ENCODE results near the gene NANOG.
"Not testable (repeated sequence)": the region's sequence is repeated elsewhere in the genome, so short reads cannot be mapped to it uniquely, and the experiment has no call there.

Gene NANOG

GRCh38 chr12:7839848-7840247 is 50.6 kb downstream of the NANOG start:
- H3K4me3 ChIP-seq (ENCODE audit: low read depth in 1 of 2, low read length in 2 of 2); H3K27me3 ChIP-seq (ENCODE audit: low read depth, low read length); H3K9me3 ChIP-seq (ENCODE audit: control insufficient read depth in 1 of 2, low read length in 2 of 2); H3K36me3 ChIP-seq (ENCODE audit: control insufficient read depth in 1 of 2, insufficient read depth in 2 of 2, low read length in 2 of 2); H3K4me1 ChIP-seq (ENCODE audit: control insufficient read depth in 1 of 2, insufficient read depth in 2 of 2, low read length in 2 of 2); H3K27ac ChIP-seq (ENCODE audit: low read length): not testable (repeated sequence)

GRCh38 chr12:7842444-7842843 is 53.2 kb downstream of the NANOG start:
- H3K36me3 ChIP-seq (ENCODE audit: control insufficient read depth in 1 of 2, insufficient read depth in 2 of 2, low read length in 2 of 2); H3K27me3 ChIP-seq (ENCODE audit: low read depth, low read length); H3K4me3 ChIP-seq (ENCODE audit: low read depth in 1 of 2, low read length in 2 of 2); H3K9me3 ChIP-seq (ENCODE audit: control insufficient read depth in 1 of 2, low read length in 2 of 2); H3K4me1 ChIP-seq (ENCODE audit: control insufficient read depth in 1 of 2, insufficient read depth in 2 of 2, low read length in 2 of 2); H3K27ac ChIP-seq (ENCODE audit: low read length): not testable (repeated sequence)

DNA sequence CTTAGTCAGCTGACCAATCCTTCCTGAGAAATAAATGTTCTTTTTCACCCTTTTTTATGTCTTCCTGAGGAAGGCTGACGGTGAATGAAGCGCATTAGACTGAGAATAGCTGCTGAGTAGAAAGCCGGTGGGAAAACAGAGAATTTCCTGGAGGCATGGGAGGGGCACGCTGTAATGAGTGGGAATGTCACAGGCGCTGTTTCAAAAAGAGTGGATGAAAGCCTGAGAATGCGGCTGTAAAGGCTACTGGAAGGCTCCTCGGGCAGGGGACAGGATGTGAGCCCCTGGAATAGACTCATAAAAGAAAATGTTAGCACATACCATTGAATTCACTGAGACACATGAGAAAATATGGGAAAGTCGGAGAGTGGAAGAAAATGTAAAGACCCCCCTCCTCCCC is 53.9 kb downstream of the NANOG start:
- H3K27ac ChIP-seq (ENCODE audit: low read length); H3K27me3 ChIP-seq (ENCODE audit: low read depth, low read length); H3K36me3 ChIP-seq (ENCODE audit: control insufficient read depth in 1 of 2, insufficient read depth in 2 of 2, low read length in 2 of 2); H3K9me3 ChIP-seq (ENCODE audit: control insufficient read depth in 1 of 2, low read length in 2 of 2); H3K4me3 ChIP-seq (ENCODE audit: low read depth in 1 of 2, low read length in 2 of 2); H3K4me1 ChIP-seq (ENCODE audit: control insufficient read depth in 1 of 2, insufficient read depth in 2 of 2, low read length in 2 of 2): not testable (repeated sequence)

DNA sequence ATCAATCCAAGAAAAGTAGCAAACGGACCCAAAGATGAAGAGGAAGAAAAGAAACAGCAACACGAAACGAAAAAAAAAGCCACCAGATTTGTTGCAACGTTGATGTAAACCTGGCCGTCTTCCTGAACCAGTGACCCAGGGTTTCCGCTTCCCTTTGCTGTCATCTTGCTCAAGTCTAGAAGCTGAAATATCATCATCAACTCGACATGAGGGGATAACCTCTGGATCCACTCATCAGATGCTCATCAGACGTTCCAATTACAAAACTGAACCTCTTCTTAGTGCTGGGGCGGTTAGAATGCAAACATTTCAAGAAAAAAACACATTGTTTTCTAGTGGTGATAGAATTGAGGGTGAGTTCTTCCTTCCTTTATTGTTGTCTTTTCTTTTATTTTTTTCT is 54.4 kb downstream of the NANOG start:
- H3K9me3 ChIP-seq (ENCODE audit: control insufficient read depth in 1 of 2, low read length in 2 of 2); H3K4me3 ChIP-seq (ENCODE audit: low read depth in 1 of 2, low read length in 2 of 2): not testable (repeated sequence)

DNA sequence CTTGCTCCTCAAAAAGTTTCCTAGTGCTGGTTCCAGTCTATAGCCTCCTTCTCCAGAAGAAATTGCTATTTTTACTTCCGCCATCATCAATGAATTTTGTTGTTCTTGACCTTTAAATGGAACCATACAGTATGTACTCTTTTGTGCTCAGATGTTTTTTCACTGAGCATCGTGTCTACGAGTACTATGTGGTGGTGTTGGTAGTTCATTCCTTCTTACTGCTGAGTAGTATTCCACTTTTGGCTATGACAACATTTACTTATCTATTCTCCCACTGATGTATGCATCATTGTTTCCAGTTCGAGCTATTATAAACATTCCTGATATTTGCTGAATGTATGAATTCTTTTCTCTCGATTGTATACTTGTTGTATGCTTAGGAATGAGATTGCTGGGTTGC is 54.9 kb downstream of the NANOG start:
- Histone ChIP-seq H3K4me1 (ENCODE audit: control insufficient read depth in 1 of 2, insufficient read depth in 2 of 2, low read length in 2 of 2) (no peaks in the 10 kb centered on the region), H3K27ac (ENCODE audit: low read length) (no peak overlapping the region), H3K36me3 (ENCODE audit: control insufficient read depth in 1 of 2, insufficient read depth in 2 of 2, low read length in 2 of 2) (no peaks in the 10 kb centered on the region), H3K27me3 (ENCODE audit: low read depth, low read length) (no peaks in the 10 kb centered on the region), H3K9me3 (ENCODE audit: control insufficient read depth in 1 of 2, low read length in 2 of 2) (no peaks in the 10 kb centered on the region), H3K4me3 (ENCODE audit: low read depth in 1 of 2, low read length in 2 of 2) (no peak overlapping the region)

More for the DNA sequence above, 54.4 kb downstream of the NANOG start:
- H3K27ac ChIP-seq (ENCODE audit: low read length); H3K4me1 ChIP-seq (ENCODE audit: control insufficient read depth in 1 of 2, insufficient read depth in 2 of 2, low read length in 2 of 2); H3K36me3 ChIP-seq (ENCODE audit: control insufficient read depth in 1 of 2, insufficient read depth in 2 of 2, low read length in 2 of 2); H3K27me3 ChIP-seq (ENCODE audit: low read depth, low read length): not testable (repeated sequence)

DNA sequence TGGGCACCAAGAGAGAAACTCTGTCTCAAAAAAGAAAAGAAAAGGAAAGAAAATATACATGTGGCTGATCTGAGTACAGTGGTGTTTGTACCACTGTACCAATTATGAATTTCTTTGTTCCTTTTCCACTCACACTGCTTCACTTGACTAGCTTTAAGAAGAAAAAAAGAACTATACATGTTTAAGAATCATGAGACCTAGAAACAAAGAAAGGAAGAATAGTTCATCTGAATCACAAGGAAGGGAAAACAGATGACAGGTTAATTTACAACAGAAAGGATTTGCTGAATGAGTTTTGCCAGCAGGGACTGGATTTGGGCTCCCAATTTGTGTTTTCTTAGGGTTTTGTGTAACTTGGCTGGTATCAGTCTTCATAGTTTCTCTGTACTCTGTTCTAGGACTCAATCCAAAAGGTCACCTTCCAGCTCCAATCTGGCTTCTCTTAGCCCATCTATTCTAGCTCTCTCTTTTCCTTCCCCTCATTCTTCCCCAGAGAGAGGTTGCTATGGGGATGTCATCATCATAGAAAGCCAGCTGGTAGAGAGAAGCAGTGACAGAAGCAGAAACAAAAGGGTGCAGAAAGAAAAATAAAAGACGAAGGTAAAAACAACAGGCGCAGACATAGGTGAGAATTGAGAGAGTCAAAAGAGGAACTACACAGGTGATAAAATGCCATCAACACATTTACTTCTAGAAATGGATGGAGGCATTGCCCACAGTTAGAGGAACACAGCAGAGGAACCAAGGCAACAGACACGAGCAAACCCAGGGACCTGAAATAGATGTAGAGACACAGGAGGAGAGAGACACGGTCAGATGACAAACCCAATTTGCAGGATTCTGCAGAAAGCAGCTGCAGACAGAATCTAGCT is 58.3 kb downstream of the NANOG start:
- not testable (repeated sequence) for H3K27ac ChIP-seq (ENCODE audit: low read length); H3K36me3 ChIP-seq (ENCODE audit: control insufficient read depth in 1 of 2, insufficient read depth in 2 of 2, low read length in 2 of 2); H3K27me3 ChIP-seq (ENCODE audit: low read depth, low read length); H3K4me3 ChIP-seq (ENCODE audit: low read depth in 1 of 2, low read length in 2 of 2); H3K4me1 ChIP-seq (ENCODE audit: control insufficient read depth in 1 of 2, insufficient read depth in 2 of 2, low read length in 2 of 2); H3K9me3 ChIP-seq (ENCODE audit: control insufficient read depth in 1 of 2, low read length in 2 of 2)

- H3K27ac ChIP-seq (ENCODE audit: low read length); H3K4me3 ChIP-seq (ENCODE audit: low read depth in 1 of 2, low read length in 2 of 2); H3K36me3 ChIP-seq (ENCODE audit: control insufficient read depth in 1 of 2, insufficient read depth in 2 of 2, low read length in 2 of 2); H3K9me3 ChIP-seq (ENCODE audit: control insufficient read depth in 1 of 2, low read length in 2 of 2); H3K4me1 ChIP-seq (ENCODE audit: control insufficient read depth in 1 of 2, insufficient read depth in 2 of 2, low read length in 2 of 2); H3K27me3 ChIP-seq (ENCODE audit: low read depth, low read length): not testable (repeated sequence)
These were observed 58.9 kb downstream of the NANOG start for GRCh38 chr12:7848098-7848422.
